SK-N-SH (cell line): ENCODE results near the gene ZNF605. TPM values are rescaled to one million over a fixed set of nuclear protein-coding genes. Genes with fewer than 3 reads are reported as not detected.

Source experiments
- CTCF ChIA-PET: fragments of 300-600, 350-600 bp; formaldehyde crosslinking; extraction: SDS; loops from one replicate; lab custom pipeline; 2021; lab: Yijun Ruan, JAX
- POLR2A ChIA-PET: fragments of 350-600 bp; sonication (Branson Sonifier 250); formaldehyde crosslinking; extraction: SDS; loops from one replicate; lab custom pipeline; 2020; ENCODE audit warnings: antibody characterized with exemption, inconsistent platforms; lab: Yijun Ruan, JAX
- DNase-seq: peaks from one replicate; pipeline ENCODE4 v3.0.0; 2012
- H2AFZ ChIP-seq: fragments of 200-600 bp; sonication (generic); 2 replicates; pipeline ENCODE4 v1.8.1; 2016; ENCODE audit warnings: antibody characterized with exemption, mild to moderate bottlenecking, low read depth
- H3F3A ChIP-seq: fragments of 200-600 bp; sonication (generic); replicated peaks from 2 replicates; pipeline ENCODE3; 2016; ENCODE audit warnings: antibody characterized with exemption, mild to moderate bottlenecking; ENCODE audit not compliant: insufficient read depth
- H3K27ac ChIP-seq, 2 experiments: fragments of 200-500 bp in 1 of 2; fragments of 200-600 bp in 1 of 2; sonication (Bioruptor generic) in 1 of 2; sonication (generic), shearing (Covaris generic) in 1 of 2; 2 replicates each; pipeline versions ENCODE4 v1.5.1 to v1.6.1; 2014 to 2016; ENCODE audit warnings: low read depth in 2 of 2, inconsistent platforms in 1 of 2, low read length in 1 of 2, mild to moderate bottlenecking in 1 of 2, mixed read lengths in 1 of 2
- H3K27me3 ChIP-seq: fragments of 200-600 bp; sonication (generic), shearing (Covaris generic); 2 replicates; pipeline ENCODE4 v1.6.1; 2016; ENCODE audit warnings: mixed run types; ENCODE audit not compliant: insufficient read depth
- H3K36me3 ChIP-seq, 2 experiments: fragments of 200-500 bp in 1 of 2; fragments of 200-600 bp in 1 of 2; sonication (Bioruptor generic) in 1 of 2; sonication (generic) in 1 of 2; replicated peaks in 1 of 2; 2 replicates each; pipeline versions ENCODE3 to v1.5.1; 2014 to 2016; ENCODE audit warnings: low read length in 1 of 2, mild to moderate bottlenecking in 1 of 2; ENCODE audit not compliant: insufficient read depth in 2 of 2, control insufficient read depth in 1 of 2
- H3K4me1 ChIP-seq, 2 experiments: fragments of 200-500 bp in 1 of 2; fragments of 200-600 bp in 1 of 2; sonication (Bioruptor generic) in 1 of 2; sonication (generic), shearing (Covaris generic) in 1 of 2; 2 replicates each; pipeline versions ENCODE4 v1.5.1 to v1.6.1; 2014 to 2016; ENCODE audit warnings: low read depth in 1 of 2, low read length in 1 of 2, mixed run types in 1 of 2; ENCODE audit not compliant: insufficient read depth in 2 of 2, control insufficient read depth in 1 of 2
- H3K4me2 ChIP-seq: fragments of 200-600 bp; sonication (generic), shearing (Covaris generic); 2 replicates; pipeline ENCODE4 v1.6.1; 2017; ENCODE audit warnings: mixed run types
- H3K4me3 ChIP-seq, 2 experiments: fragments of 200-500 bp in 1 of 2; fragments of 200-600 bp in 1 of 2; sonication (Bioruptor generic) in 1 of 2; sonication (generic), shearing (Covaris generic) in 1 of 2; 2 replicates each; pipeline versions ENCODE4 v1.5.1 to v1.8.1; 2014 to 2016; ENCODE audit warnings: low read depth in 2 of 2, inconsistent platforms in 1 of 2, low read length in 1 of 2, mild to moderate bottlenecking in 1 of 2, mixed read lengths in 1 of 2, moderate library complexity in 1 of 2
- H3K79me2 ChIP-seq: fragments of 200-600 bp; sonication (generic); 2 replicates; pipeline ENCODE4 v1.8.1; 2017; ENCODE audit warnings: mild to moderate bottlenecking; ENCODE audit not compliant: insufficient read depth
- H3K9ac ChIP-seq: fragments of 200-600 bp; sonication (generic); 2 replicates; pipeline ENCODE4 v1.6.1; 2017; ENCODE audit warnings: mixed run types
- H3K9me2 ChIP-seq: fragments of 200-600 bp; sonication (generic); 2 replicates; pipeline ENCODE4 v1.6.1; 2017; ENCODE audit warnings: mixed run types
- H3K9me3 ChIP-seq: fragments of 200-600 bp; sonication (generic); 2 replicates; pipeline ENCODE4 v1.6.1; 2017; ENCODE audit warnings: mixed run types, mild to moderate bottlenecking, moderate library complexity
- H4K20me1 ChIP-seq: fragments of 200-600 bp; sonication (generic); 2 replicates; pipeline ENCODE4 v1.6.1; 2017; ENCODE audit warnings: mild to moderate bottlenecking, mixed run types; ENCODE audit not compliant: insufficient read depth
- ELF1 ChIP-seq: IDR thresholded peaks from 2 replicates; pipeline ENCODE4 v1.4.0; 2012
- EZH2phosphoT487 ChIP-seq: fragments of 200-600 bp; sonication (generic); IDR thresholded peaks from 2 replicates; pipeline ENCODE4 v1.6.1; 2017; ENCODE audit warnings: low read depth, mixed run types, mild to moderate bottlenecking, antibody characterized with exemption, moderate library complexity, borderline replicate concordance
- FOSL2 ChIP-seq: IDR thresholded peaks from 2 replicates; pipeline ENCODE4 v1.4.0; 2012; ENCODE audit warnings: low read depth, mild to moderate bottlenecking, moderate library complexity, borderline replicate concordance
- FOXM1 ChIP-seq: IDR thresholded peaks from 2 replicates; pipeline ENCODE4 v1.4.0; 2012; ENCODE audit warnings: low read depth, mild to moderate bottlenecking
- GABPA ChIP-seq: IDR thresholded peaks from 2 replicates; pipeline ENCODE4 v1.4.0; 2012; ENCODE audit warnings: low read depth, mild to moderate bottlenecking
- GATA2 ChIP-seq: sonication (generic); formaldehyde crosslinking; IDR thresholded peaks from 2 replicates; pipeline ENCODE4 v1.5.0; 2020; ENCODE audit warnings: mild to moderate bottlenecking, missing genetic modification reagents
- MEF2A ChIP-seq: IDR thresholded peaks from 2 replicates; pipeline ENCODE4 v1.4.0; 2012; ENCODE audit warnings: low read depth, borderline replicate concordance
- MXI1 ChIP-seq: IDR thresholded peaks from 2 replicates; pipeline ENCODE4 v1.6.1; 2012; ENCODE audit warnings: mild to moderate bottlenecking, low read depth, low read length, improper control_type of control experiment
- NRF1 ChIP-seq: IDR thresholded peaks from 2 replicates; pipeline ENCODE4 v1.6.1; 2012; ENCODE audit warnings: low read depth, mild to moderate bottlenecking, low read length
- POLR2AphosphoS5 ChIP-seq: IDR thresholded peaks from 2 replicates; pipeline ENCODE4 v1.6.1; 2012; ENCODE audit warnings: low read depth, low read length
- RCOR1 ChIP-seq: fragments of 150-350 bp; IDR thresholded peaks from 2 replicates; pipeline ENCODE4 v1.6.1; 2017; ENCODE audit warnings: antibody characterized with exemption, low read length
- SIN3A ChIP-seq: IDR thresholded peaks from 2 replicates; pipeline ENCODE4 v1.6.1; 2012; ENCODE audit warnings: low read depth, mild to moderate bottlenecking, low read length, moderate library complexity, borderline replicate concordance
- SMC3 ChIP-seq: IDR thresholded peaks from 2 replicates; pipeline ENCODE4 v1.6.1; 2012; ENCODE audit warnings: low read depth, low read length, improper control_type of control experiment
- TEAD4 ChIP-seq: IDR thresholded peaks from 2 replicates; pipeline ENCODE4 v1.4.0; 2012; ENCODE audit warnings: mild to moderate bottlenecking, borderline replicate concordance; ENCODE audit not compliant: insufficient read depth
- YY1 ChIP-seq: IDR thresholded peaks from 2 replicates; pipeline ENCODE4 v1.4.0; 2012; ENCODE audit warnings: low read depth, mild to moderate bottlenecking
- WGBS: methylation state at CpG from one replicate; pipeline ENCODE4 v1.1.6; 2017; ENCODE audit warnings: low lambda C conversion rate; 5-methylcytosine and 5-hydroxymethylcytosine counted together
- polyA plus RNA-seq, 3 experiments: library from polyadenylated mRNA; depleted of rRNA; stranded (reverse); fragments of >200 nt; gene quantifications; 2 replicates each; pipeline ENCODE4 v1.2.3, GENCODE V29; 2012
- TF ChIP-seq, protein P1 (sequence below): fragments of 150-350 bp; IDR thresholded peaks from 2 replicates; pipeline ENCODE4 v1.6.1; 2017; ENCODE audit warnings: antibody characterized with exemption, low read length, low read depth, borderline replicate concordance
- TF ChIP-seq, protein P2 (sequence below): IDR thresholded peaks from 2 replicates; pipeline ENCODE4 v1.6.1; 2012; ENCODE audit warnings: mild to moderate bottlenecking, low read depth, low read length, moderate library complexity
- TF ChIP-seq, protein P3 (sequence below): IDR thresholded peaks from 2 replicates; pipeline ENCODE4 v1.4.0; 2012; ENCODE audit warnings: low read depth
- TF ChIP-seq, protein P4 (sequence below): fragments of 200-600 bp; sonication (generic); IDR thresholded peaks from 2 replicates; pipeline ENCODE4 v1.6.1; 2017; ENCODE audit warnings: antibody characterized with exemption, mild to moderate bottlenecking, moderate library complexity
- TF ChIP-seq, protein P5 (sequence below): IDR thresholded peaks from 2 replicates; pipeline ENCODE4 v1.4.0; 2012; ENCODE audit warnings: low read depth, borderline replicate concordance
- TF ChIP-seq, protein P6 (sequence below): IDR thresholded peaks from 2 replicates; pipeline ENCODE4 v1.4.0; 2012; ENCODE audit warnings: low read depth, borderline replicate concordance

Gene ZNF605
- polyA plus RNA-seq, 1 of the 3 experiments (the other 2 are of a cell fraction): 4.0 TPM

DNA sequence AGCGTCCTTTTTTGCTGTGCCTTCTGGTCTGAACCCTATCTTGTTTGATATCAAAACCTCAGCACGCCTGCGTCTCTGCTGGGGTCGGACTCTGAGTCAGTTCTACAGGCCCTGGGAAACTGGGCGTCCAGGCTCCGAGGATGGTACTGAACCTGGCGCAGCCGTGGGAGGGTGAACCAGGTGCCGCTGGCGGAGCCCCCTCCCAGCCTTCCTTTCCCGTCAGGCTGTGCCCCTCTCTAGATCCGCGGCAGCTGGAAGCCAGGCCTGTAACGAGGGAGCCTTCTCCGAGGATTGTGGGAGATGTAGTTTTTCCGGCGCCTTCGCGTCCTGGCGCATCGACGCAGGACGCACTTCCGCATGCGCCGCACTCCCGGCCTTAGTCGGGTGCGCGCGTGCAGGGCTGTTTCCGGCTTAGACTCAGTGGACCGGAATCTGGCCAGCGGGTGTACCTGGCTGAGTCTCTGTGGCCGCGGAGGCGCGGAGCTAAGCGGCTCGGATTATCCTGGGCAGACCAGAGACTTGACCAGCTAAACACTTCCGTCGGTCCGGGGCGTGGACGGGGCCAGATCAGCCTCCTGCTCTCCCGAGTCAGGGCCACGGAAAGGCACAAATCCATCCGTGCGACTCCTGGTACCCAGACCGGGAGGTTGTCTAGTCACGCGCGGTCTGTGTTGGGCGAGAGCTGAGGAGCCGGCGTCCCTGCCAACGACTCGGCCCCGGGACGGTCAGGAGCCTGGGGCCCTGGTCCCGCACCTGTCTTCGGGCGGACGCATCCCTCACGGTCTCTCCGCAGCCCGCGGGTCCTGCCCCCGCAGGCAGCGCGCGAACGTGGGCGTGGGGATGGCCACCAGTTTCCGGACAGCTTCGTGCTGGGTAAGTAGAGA lies 30.1 kb upstream of the ZNF605 start, which contains the start of gene ZNF26:
TSS of gene ZNF26 (plus strand) at position 367 of the 884 bp plus-strand sequence. CDS start at position 841, 474 bp downstream.
- Histone ChIP-seq H4K20me1 (no peaks in the 10 kb centered on the region), H3K9me2 (no peaks in the 10 kb centered on the region), H3K36me3 (peaks cover 2 to 28% of the 10 kb centered on the region in 2 experiments), H3F3A (peaks cover 3% of the 10 kb centered on the region), H3K27ac (peak within 1 kb of the TSS; percentile 66 to 89), H3K9me3 (peaks cover 13% of the 10 kb centered on the region), H3K4me2 (peak within 1 kb of the TSS; percentile 81), H3K27me3 (no peaks in the 10 kb centered on the region), H3K79me2 (peaks cover 50% of the 10 kb centered on the region), H3K4me3 (peak within 1 kb of the TSS; percentile 91 to 98), H3K9ac (peak within 1 kb of the TSS; percentile 71), H3K4me1 (peaks cover 0 to 5% of the 10 kb centered on the region in 2 experiments; a peak in 1 of 4 replicates), H2AFZ (peak within 1 kb of the TSS; percentile 100)
- 4% methylated on average over 41 of the region's 76 CpGs for WGBS
- POLR2A ChIA-PET: interaction anchor here (0.6 to 1.5 kb wide), 8 partner anchors 11 to 195 kb away, joined by 3 to 6 read pairs (median 4); partner anchors contain the start of genes CHFR, ZNF268 and ZNF605
- DNase-seq: peak; percentile 93
- CTCF ChIA-PET: interaction anchor here (1.2 kb wide), 1 partner anchor 13 kb away, joined by 3 read pairs; no protein-coding TSS in a partner anchor
- TF ChIP-seq RCOR1 (no peak; the same call in 1 of the 2 replicates), FOSL2 (no peak), GATA2 (CRISPR knock-in tag) (peak; percentile 57), FOXM1 (no peak), NRF1 (peak; percentile 63), TEAD4 (no peak), ELF1 (peak; percentile 94), EZH2phosphoT487 (no peak), POLR2AphosphoS5 (peak; percentile 87), SMC3 (no peak), YY1 (0 out of 2 replicates have a peak, but pooled peaks have one; percentile 59), MXI1 (peak; percentile 94), SIN3A (peak; percentile 86; the same call in 1 of the 2 replicates), GABPA (peak; percentile 98), MEF2A (no peak)
- TF ChIP-seq, protein P1, sequence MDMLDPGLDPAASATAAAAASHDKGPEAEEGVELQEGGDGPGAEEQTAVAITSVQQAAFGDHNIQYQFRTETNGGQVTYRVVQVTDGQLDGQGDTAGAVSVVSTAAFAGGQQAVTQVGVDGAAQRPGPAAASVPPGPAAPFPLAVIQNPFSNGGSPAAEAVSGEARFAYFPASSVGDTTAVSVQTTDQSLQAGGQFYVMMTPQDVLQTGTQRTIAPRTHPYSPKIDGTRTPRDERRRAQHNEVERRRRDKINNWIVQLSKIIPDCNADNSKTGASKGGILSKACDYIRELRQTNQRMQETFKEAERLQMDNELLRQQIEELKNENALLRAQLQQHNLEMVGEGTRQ: no peak; the same call in 1 of the 2 replicates
- TF ChIP-seq, protein P2, sequence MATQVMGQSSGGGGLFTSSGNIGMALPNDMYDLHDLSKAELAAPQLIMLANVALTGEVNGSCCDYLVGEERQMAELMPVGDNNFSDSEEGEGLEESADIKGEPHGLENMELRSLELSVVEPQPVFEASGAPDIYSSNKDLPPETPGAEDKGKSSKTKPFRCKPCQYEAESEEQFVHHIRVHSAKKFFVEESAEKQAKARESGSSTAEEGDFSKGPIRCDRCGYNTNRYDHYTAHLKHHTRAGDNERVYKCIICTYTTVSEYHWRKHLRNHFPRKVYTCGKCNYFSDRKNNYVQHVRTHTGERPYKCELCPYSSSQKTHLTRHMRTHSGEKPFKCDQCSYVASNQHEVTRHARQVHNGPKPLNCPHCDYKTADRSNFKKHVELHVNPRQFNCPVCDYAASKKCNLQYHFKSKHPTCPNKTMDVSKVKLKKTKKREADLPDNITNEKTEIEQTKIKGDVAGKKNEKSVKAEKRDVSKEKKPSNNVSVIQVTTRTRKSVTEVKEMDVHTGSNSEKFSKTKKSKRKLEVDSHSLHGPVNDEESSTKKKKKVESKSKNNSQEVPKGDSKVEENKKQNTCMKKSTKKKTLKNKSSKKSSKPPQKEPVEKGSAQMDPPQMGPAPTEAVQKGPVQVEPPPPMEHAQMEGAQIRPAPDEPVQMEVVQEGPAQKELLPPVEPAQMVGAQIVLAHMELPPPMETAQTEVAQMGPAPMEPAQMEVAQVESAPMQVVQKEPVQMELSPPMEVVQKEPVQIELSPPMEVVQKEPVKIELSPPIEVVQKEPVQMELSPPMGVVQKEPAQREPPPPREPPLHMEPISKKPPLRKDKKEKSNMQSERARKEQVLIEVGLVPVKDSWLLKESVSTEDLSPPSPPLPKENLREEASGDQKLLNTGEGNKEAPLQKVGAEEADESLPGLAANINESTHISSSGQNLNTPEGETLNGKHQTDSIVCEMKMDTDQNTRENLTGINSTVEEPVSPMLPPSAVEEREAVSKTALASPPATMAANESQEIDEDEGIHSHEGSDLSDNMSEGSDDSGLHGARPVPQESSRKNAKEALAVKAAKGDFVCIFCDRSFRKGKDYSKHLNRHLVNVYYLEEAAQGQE: 0 out of 2 replicates have a peak, but pooled peaks have one; percentile 4
- TF ChIP-seq, protein P3, sequence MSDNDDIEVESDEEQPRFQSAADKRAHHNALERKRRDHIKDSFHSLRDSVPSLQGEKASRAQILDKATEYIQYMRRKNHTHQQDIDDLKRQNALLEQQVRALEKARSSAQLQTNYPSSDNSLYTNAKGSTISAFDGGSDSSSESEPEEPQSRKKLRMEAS: peak; percentile 98
- TF ChIP-seq, protein P4, sequence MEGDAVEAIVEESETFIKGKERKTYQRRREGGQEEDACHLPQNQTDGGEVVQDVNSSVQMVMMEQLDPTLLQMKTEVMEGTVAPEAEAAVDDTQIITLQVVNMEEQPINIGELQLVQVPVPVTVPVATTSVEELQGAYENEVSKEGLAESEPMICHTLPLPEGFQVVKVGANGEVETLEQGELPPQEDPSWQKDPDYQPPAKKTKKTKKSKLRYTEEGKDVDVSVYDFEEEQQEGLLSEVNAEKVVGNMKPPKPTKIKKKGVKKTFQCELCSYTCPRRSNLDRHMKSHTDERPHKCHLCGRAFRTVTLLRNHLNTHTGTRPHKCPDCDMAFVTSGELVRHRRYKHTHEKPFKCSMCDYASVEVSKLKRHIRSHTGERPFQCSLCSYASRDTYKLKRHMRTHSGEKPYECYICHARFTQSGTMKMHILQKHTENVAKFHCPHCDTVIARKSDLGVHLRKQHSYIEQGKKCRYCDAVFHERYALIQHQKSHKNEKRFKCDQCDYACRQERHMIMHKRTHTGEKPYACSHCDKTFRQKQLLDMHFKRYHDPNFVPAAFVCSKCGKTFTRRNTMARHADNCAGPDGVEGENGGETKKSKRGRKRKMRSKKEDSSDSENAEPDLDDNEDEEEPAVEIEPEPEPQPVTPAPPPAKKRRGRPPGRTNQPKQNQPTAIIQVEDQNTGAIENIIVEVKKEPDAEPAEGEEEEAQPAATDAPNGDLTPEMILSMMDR: no peak
- TF ChIP-seq, protein P5, sequence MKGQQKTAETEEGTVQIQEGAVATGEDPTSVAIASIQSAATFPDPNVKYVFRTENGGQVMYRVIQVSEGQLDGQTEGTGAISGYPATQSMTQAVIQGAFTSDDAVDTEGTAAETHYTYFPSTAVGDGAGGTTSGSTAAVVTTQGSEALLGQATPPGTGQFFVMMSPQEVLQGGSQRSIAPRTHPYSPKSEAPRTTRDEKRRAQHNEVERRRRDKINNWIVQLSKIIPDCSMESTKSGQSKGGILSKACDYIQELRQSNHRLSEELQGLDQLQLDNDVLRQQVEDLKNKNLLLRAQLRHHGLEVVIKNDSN: 0 out of 2 replicates have a peak, but pooled peaks have one; percentile 26
- TF ChIP-seq, protein P6, sequence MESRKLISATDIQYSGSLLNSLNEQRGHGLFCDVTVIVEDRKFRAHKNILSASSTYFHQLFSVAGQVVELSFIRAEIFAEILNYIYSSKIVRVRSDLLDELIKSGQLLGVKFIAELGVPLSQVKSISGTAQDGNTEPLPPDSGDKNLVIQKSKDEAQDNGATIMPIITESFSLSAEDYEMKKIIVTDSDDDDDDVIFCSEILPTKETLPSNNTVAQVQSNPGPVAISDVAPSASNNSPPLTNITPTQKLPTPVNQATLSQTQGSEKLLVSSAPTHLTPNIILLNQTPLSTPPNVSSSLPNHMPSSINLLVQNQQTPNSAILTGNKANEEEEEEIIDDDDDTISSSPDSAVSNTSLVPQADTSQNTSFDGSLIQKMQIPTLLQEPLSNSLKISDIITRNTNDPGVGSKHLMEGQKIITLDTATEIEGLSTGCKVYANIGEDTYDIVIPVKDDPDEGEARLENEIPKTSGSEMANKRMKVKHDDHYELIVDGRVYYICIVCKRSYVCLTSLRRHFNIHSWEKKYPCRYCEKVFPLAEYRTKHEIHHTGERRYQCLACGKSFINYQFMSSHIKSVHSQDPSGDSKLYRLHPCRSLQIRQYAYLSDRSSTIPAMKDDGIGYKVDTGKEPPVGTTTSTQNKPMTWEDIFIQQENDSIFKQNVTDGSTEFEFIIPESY: 0 out of 2 replicates have a peak, but pooled peaks have one; percentile 47
